Right kidney (tissue), 1 donor: Measurements from ENCODE around the gene INSYN2B.
"Not testable (repeated sequence)": the region's sequence is repeated elsewhere in the genome, so short reads cannot be mapped to it uniquely, and the experiment has no call there.

Experiments
- DNase-seq: peaks from one replicate; pipeline ENCODE4 v3.0.0-alpha.2; 2016

The INSYN2B gene

GRCh38 chr5:169848792-169849191 is 131.5 kb downstream of the INSYN2B start:
- DNase-seq, result no peak

DNA sequence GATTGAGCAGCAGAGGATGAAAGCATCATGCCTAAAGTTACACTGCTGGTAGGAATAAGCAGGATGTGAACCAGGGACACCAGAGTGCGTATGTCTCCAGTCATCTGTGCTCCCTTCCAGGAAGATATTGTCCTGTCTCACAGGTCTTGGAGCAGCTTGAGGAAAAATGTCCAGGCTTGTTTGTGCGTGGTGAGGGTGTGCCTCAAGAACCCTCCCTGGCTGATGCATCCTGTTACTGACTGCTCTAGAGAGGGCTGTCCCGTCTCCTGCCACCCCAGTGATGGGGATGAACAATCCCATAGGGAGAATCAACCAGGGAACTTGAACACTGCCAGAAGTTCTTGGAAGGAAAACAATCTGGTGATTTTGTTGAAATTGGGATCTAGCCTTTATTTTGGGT is 132.0 kb downstream of the INSYN2B start:
- no peak for DNase-seq

DNA sequence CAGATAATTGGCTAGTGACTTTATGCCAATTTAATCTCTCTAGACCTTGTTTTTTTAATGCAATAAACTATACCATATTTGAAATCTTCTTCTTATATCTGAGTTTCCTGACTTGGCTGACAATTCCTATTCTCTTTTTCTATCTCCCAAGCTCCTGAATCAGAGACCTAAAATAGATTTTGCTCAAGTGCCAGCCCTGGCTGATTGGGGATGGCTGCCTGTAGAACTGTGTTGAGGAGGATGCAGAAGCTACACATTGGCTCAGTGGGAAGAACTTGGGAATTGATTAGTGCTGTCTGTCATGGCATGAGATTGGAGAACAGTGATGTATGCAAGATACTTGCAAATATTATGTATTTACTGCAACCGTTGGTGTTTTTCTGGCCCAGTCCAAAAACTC is 132.8 kb downstream of the INSYN2B start:
- DNase-seq, result no peak

- no peak for DNase-seq
Measured at GRCh38 chr5:169842699-169843098, 137.6 kb downstream of the INSYN2B start.

DNA sequence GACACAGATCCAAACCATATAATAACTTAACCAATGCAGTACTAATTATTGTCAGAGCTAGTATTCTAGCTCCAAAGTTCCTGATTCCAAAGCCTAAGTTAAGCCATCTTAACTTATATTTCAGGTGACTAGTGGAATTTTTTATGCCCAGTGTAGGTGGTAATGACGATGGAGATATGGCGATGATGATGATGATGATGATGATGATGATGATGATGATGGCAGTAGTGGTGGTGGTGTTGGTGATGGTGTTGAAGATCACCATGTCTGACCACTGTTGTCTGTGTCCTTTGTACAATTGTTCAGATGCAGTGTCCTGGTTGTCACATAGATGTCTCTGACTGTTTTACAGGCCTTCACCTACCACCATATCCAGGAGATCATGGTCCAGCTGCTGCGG is 139.9 kb downstream of the INSYN2B start:
- no peak for DNase-seq

DNA sequence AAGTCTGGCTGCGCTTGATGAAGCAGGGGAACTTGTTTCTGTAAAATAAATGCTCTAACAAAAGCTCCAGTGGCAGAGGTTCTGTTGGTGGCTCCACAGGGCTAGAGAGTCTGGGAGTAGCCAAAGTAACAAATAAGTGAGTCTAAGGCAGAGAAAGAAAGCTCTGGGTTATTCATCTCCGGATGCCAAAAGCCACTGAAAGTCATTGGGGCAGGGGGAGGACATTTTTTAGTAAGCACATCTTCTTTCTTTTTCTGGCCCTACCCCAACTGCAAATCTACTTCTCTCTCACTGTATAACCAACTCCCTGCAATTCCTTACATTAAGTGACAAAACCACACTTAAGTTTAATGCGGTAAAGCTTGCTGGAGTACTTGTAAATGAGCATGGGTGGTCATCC is 141.6 kb downstream of the INSYN2B start:
- no peak for DNase-seq

GRCh38 chr5:169837686-169838085 is 142.6 kb downstream of the INSYN2B start:
- no peak for DNase-seq

DNA sequence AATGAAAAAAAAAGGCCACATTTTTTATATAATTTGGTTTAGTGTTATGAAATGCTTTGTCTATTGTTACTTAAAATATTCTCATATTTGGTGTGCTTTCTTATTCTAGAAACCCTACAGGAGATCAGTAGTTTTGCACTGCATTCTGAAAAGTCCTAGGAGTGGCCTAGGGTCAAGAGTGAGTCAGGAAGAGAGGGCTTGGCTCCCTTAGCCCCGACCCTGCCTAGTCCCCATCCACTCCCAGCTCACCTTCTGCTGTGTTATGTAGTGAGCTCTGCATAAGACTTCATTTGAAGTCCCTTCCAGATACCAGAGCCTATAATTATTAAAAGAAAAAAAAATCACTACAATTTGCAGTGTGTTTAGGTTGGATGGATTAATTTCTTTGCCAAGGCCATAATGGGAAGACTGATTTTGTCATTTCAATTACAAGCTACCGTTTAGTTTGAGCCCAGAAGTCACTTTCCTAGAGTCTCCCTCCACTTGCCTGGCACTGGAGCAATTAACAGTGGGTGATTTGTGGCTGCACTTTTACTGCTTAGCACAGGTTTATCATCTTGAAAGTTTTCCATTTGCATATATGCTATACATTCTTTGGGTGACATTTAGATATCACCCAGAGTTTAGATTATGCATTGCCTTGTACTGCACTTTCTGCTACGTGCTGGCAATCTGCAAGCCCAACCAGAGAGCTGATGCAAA is 143.3 kb downstream of the INSYN2B start:
- DNase-seq, result no peak

GRCh38 chr5:169834540-169834939 is 145.8 kb downstream of the INSYN2B start:
- DNase-seq, result not testable (repeated sequence)

DNA sequence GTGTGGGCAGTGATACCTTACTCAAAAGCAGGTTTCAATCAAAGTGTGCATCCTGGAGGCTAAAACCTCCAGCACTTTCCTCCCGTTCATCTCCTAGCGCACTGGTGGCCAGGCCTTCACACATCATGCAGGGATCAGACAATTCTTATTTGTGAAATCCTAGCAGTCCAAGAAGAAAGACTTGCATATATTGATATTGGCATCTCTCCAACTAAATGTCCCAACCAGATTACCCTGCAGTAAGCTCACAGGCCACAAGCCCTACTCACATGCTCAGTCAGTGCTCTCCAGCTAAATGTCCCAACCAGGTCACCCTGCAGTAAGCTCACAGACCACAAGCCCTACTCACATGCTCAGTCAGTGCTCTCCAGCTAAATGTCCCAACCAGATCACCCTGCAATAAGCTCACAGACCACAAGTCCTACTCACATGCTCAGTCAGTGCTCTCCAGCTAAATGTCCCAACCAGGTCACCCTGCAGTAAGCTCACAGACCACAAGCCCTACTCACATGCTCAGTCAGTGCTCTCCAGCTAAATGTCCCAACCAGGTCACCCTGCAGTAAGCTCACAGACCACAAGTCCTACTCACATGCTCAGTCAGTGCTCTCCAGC is 146.5 kb downstream of the INSYN2B start:
- not testable (repeated sequence) for DNase-seq

DNA sequence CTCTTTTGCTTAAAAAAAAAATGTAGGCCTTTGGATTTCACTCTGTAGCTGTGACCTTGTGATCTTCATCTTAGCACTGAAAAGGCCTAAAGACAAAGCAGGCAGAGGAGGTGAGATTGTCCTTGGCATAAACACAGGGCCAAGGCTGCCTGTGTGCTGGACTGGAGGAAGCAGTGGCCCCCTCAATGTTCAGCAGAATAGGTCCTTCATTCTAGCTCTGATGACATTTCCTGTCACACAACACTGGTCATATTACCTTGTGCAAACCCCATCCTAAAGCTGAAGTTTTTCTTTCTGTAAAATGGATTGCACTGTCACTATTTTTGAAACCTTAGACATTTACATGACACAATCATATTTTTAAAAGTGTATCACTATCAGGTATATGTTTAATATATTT is 147.4 kb downstream of the INSYN2B start:
- DNase-seq, result no peak

- DNase-seq, result no peak
Measured at GRCh38 chr5:169832304-169832703, 148.0 kb downstream of the INSYN2B start.

DNA sequence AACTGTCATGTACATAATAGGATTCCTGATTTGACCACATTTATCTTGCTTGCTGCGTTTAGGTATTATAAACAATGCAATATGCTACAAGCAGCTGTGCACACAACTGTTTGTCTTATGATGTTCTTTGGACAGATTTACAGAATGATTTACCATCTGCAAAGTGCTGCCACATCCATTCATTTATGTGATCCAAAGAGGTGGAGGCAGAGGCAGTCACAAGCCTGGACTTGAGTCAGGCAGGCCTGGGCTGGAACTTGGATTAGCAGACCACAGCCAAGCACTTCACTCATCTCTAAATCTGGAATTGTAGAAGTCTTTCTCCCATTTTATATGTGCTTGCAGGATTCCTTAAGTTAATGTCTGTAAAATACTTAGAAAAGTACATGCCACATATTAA is 149.0 kb downstream of the INSYN2B start:
- DNase-seq, result no peak

DNA sequence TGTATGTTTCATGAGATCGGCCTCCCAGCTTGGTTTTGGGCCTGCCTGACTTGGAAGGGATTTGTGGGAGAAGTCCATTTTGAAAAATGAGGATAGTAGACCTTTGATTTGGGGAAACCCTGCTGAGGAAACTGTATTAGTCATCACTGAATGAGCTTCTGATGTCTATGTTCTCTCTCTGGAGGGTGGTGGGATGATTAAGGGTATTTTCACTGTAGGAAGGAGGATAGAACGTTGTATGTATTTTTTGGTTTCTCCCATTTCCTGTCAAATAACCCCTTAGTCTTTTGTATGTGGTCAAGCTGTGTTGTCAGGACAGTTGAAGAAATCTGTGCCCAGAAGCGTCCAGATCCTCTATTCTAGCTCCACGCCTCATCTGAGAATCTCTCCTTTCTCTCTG is 151.9 kb downstream of the INSYN2B start:
- DNase-seq, result no peak

- DNase-seq, result no peak
Measured at GRCh38 chr5:169827769-169828168, 152.5 kb downstream of the INSYN2B start.

DNA sequence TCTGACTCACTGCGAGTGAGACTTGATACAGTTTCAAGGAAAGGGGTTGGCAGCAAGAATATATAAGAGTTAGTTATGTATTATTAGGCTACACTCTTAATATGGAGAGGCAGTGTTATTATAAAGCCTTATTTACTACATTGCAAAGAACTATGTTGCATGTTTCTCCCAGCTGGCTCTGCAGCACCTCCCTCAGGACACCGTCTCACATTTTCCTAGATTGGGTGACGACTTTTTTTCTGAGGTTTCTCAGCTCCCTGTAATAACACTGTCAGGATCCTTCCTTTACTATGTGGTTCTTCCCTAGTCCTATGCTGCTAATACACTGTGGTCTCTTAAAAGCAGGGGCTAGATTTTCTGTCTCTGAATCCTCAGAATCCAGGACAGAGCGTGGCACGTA is 153.7 kb downstream of the INSYN2B start:
- no peak for DNase-seq

DNA sequence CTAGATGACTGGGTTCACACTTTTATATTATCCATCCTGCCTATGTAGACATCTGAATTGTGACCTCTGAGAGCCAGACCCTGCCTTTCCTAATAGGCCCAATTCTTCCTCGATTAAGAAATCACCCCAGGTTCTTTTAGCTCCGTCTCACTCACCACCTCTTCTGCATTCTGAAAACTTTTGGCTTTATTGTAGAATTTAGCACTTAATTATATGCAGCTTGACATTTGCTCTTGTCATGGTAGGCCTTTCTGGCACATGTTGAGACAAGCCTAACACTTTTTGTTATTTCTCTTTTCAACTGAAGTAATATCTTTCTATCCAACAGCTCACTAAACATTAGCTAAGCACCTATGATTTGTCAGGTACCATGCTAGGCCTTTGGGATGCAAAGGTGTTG is 163.3 kb downstream of the INSYN2B start:
- no peak for DNase-seq

DNA sequence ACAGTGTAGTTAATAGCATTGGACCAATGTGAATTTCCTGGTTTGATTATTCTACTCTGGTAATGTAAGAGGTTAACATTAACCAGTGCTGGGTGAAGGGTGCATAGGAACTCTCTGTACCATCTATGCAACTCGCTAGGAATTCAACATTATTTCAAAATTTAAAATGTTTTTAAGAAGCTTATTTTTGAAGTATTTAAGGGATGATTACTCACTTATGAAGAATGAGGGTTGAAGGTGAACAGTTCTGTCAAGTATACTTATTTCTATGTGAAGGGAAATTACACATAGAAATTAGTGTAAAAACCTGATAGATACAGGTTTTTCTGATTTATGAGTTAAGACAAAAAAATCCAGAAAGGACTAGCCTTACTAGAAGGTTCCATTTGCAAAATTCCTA is 165.8 kb downstream of the INSYN2B start:
- no peak for DNase-seq
